Gastrocnemius medialis (tissue), 4 donors: Measurements from ENCODE around the gene NELFA.

Experiments used
- CTCF ChIP-seq, 5 experiments: fragments of 450-650 bp in 3 of 5; fragments of 200-600 bp in 2 of 5; sonication (generic) in 2 of 5; IDR thresholded peaks in 4 of 5; conservative IDR thresholded peaks in 1 of 5; 1 replicate in 4 of 5; 2 replicates in 1 of 5; pipeline ENCODE4 v1.5.1; 2016 to 2019; ENCODE audit warnings: antibody characterized with exemption in 5 of 5, mild to moderate bottlenecking in 3 of 5, moderate library complexity in 3 of 5
- POLR2A ChIP-seq, 2 donors: fragments of 450-650 bp; IDR thresholded peaks; one replicate each; pipeline ENCODE4 v1.6.1; 2017; ENCODE audit warnings: antibody characterized with exemption in 2 of 2, mild to moderate bottlenecking in 2 of 2, moderate library complexity in 2 of 2

DNA sequence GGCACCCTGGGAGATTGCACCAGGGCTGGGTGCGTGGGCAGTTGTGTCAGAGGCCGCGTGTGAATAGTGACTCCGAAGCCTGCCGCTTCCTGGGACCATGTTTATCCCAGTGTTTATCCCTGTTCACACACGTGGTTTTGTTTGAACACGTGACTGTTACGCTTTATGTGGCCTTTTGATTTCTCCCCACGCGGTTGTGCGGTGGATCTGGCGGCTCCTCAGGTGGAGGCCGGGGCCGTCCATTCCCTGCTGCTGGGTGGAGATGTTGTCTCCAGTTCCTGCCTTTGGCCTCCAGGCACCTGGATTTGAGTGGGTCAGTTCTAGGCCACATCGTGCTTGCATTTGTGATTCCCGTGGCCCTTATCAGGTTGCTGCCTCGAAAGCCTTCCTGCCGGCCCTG lies 35.1 kb downstream of the NELFA start:
- TF ChIP-seq CTCF (IDR thresholded peaks at IDR 0.05 in 4 of 5, conservative IDR thresholded peaks at IDR 0.05 in 1 of 5) (no peak), POLR2A (IDR thresholded peaks at IDR 0.05) (no peak)
